Measurements from ENCODE around the gene WAPL.
"Not testable (repeated sequence)": the region's sequence is repeated elsewhere in the genome, so short reads cannot be mapped to it uniquely, and the experiment has no call there.

DNA sequence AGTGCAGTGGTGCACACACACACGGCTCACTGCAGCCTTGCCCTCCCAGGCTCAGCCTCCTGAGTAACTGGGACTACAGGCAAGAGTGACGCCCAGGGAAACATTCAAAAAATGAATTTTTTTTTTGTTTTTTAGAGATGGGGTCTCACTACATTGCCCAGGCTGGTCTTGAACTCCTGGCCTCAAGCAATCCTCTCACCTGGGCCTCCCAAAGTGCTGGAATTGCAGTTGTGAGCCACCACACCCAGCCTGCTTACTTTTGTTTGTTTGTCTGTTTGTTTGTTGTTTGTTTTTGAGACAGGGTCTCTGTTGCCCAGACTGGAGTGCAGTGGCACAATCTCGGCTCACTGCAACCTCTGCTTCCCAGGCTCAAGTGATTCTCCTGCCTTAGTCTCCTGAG, 7.1 kb upstream of the WAPL start:
- TF ChIP-seq, protein P1, sequence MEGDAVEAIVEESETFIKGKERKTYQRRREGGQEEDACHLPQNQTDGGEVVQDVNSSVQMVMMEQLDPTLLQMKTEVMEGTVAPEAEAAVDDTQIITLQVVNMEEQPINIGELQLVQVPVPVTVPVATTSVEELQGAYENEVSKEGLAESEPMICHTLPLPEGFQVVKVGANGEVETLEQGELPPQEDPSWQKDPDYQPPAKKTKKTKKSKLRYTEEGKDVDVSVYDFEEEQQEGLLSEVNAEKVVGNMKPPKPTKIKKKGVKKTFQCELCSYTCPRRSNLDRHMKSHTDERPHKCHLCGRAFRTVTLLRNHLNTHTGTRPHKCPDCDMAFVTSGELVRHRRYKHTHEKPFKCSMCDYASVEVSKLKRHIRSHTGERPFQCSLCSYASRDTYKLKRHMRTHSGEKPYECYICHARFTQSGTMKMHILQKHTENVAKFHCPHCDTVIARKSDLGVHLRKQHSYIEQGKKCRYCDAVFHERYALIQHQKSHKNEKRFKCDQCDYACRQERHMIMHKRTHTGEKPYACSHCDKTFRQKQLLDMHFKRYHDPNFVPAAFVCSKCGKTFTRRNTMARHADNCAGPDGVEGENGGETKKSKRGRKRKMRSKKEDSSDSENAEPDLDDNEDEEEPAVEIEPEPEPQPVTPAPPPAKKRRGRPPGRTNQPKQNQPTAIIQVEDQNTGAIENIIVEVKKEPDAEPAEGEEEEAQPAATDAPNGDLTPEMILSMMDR (IDR thresholded peaks at IDR 0.05), result not testable (repeated sequence)
- TF ChIP-seq POLR2A (IDR thresholded peaks at IDR 0.05), result not testable (repeated sequence)

All from heart left ventricle (tissue), 13 donors.